Putamen (tissue), 1 donor: Measurements from ENCODE around the gene ADAMTS17.

Experiments used
- DNase-seq: peaks from one replicate; pipeline ENCODE4 v3.0.0-alpha.2; 2016; ENCODE audit warnings: low spot score

ADAMTS17 gene, protein sequence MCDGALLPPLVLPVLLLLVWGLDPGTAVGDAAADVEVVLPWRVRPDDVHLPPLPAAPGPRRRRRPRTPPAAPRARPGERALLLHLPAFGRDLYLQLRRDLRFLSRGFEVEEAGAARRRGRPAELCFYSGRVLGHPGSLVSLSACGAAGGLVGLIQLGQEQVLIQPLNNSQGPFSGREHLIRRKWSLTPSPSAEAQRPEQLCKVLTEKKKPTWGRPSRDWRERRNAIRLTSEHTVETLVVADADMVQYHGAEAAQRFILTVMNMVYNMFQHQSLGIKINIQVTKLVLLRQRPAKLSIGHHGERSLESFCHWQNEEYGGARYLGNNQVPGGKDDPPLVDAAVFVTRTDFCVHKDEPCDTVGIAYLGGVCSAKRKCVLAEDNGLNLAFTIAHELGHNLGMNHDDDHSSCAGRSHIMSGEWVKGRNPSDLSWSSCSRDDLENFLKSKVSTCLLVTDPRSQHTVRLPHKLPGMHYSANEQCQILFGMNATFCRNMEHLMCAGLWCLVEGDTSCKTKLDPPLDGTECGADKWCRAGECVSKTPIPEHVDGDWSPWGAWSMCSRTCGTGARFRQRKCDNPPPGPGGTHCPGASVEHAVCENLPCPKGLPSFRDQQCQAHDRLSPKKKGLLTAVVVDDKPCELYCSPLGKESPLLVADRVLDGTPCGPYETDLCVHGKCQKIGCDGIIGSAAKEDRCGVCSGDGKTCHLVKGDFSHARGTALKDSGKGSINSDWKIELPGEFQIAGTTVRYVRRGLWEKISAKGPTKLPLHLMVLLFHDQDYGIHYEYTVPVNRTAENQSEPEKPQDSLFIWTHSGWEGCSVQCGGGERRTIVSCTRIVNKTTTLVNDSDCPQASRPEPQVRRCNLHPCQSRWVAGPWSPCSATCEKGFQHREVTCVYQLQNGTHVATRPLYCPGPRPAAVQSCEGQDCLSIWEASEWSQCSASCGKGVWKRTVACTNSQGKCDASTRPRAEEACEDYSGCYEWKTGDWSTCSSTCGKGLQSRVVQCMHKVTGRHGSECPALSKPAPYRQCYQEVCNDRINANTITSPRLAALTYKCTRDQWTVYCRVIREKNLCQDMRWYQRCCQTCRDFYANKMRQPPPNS

DNA sequence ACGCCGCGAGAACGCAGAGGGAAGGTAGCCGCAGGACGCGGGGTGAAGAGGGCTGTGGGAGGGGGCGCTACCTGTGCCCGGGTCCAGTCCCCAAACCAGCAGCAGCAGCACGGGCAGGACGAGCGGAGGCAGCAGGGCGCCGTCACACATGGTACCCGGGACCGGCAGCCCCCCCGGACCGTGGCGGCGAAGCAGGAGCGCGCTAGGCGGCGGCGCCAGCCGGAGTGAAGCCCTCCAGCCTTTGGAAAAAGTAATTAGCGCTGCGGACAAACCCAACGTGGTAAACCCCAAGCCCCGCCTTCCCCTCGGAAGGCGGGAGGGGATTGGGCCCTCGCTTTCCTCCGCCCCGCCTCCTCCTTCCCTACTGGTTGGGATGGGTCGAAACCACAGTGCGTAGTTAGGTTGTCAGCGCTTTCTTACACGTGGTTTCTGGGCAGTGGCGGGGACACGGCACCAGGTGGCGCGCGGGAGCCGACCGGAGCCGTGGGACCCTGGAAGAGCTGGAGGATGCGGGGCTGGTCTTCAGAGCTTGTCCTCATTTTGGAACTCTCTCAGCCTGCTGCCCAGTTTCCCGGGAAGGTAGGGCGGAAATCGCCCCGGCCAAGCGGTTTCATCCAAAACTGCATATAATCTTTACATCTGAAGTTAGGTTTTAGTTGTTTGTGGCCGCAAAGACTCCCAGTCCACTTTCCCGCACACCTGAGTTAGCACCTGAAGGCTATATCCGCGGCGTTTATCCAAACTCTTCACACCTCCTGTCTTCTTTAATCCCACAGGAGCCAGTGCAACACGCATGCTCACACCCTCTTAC lies at the start of gene ADAMTS17:
Gene ADAMTS17 (minus strand): TSS at position 226 of the 811 bp plus-strand sequence. CDS start 76 bp downstream, at position 150.
- DNase-seq = peak; percentile 94

DNA sequence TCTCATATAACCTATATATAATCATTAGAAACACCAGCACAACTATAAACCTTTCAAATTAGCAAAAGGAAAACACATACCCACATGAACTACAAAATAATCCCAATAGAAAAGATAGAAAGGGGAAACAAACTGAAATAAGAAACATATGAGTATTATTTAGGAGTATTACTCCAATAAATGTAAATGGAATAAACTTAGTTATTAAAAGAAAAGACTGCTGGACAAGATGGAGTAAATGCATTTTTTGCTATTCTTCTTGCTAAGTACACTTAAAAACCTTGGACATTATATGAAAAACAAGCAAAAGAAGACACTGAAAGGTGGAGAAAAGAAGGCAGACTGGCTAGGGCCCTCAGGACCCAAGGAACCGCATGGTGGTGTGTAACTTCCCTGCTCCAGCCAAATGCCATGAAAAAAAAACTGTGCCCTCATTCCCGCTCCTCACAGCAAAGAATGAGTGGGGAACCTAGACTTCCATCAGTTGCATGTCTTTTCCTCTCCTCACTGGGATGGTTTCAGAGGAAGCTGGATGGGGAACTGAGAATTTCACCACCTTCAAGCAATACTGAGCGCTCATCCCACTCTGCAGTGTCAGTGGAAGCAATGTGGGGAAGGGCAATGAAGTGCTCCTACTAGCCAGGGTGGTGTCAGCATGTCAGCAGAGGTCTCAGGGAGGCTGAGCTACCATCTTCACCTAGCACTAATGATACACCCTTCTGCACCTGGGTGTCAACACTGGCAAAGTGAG lies 43.7 kb upstream of the ADAMTS17 start:
- no peak for DNase-seq

DNA sequence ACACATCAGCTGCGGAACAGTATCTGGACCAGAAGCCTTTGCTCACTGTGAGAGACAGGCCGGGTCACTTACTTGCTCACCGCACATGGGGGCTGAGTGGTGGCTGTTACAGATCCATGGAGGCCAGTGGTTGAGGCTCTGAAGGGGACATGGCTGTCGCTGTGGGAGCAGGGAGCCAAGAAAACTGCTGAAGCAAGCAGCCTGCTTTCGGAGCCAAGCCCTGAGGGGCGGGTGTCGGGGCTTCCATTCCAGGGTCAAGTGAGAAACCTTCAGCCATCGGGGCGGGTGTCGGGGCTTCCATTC lies 42.3 kb upstream of the ADAMTS17 start:
- no peak for DNase-seq

GRCh38 chr15:100383302-100384107 lies 41.7 kb upstream of the ADAMTS17 start:
- no peak for DNase-seq

DNA sequence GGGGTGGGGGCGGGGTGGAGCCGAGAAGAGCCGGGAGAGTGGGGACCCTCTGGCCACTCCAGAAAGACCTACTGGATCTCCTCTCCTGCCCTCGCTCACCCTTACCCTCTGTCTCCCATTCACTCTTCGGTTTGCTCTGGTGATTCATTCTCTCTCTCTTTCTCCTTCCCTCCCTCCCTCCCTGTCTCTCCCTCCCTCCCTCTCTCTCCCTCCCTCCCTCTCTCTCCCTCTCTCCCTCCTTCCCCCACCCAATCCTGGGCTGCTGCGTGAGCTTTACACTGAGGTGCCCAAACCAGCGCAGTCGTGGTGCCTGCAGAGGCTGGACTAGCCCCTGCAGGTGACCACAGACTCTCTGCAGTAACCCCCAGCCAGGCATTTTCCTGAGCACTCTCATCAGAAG lies 32.2 kb upstream of the ADAMTS17 start:
- DNase-seq = no peak

DNA sequence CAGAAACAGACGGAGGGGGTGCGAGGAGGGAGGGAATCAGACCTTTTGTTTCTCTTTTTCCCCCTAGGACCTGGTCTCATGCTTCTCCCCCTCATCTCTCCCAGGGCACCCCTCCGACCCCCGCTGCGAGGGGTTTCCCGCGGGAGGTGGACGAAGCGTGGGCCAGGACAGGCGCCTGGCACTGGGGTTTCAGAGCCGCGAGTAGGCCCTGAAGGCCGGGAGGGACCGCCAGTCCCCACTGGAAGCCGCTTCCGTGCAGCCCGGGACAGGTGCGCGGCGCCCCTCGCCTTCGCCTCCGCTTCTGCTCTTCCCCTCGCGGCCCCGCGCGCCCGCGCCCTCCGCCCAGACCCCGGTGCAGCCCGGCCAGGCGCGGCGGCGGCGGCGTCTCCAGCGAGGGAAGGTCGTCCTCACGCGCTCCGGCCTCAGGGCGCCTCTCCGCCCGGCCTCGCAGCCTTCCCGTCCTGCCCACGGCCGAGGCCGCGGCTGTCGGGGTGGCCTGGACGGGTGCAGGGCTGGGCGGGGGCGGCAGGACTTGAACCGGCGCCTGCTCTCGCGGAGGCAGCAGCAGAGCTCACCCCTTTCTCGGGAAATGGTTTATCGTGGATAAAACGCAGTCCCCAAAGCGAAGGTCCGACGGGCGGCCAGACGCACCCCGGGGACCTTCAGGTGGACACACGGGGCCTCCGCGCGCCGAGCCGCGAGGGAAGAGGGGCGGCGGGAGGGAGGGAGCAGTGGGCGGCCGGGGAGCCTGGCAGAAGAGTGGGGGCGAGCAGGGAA lies 31.5 kb upstream of the ADAMTS17 start:
- no peak for DNase-seq

DNA sequence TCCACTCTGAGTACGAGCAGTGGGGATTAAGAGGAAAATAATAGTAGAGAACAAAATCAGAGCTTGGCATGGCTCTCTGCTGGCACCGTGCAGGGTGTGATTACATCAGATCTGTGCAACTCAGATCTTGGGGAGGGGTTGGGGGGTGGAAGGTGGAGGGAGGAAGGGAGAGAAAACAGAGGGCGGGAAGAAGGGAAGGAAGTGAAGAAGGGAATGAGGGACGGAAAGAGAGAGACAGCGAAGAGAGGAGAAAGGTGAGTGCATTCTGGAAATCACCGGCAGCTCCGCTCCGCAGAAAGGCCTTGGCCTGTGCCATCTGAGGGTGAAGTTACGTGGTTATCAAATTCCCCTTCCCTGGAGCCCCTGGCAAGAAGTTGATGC lies 31.0 kb upstream of the ADAMTS17 start:
- DNase-seq = no peak

DNA sequence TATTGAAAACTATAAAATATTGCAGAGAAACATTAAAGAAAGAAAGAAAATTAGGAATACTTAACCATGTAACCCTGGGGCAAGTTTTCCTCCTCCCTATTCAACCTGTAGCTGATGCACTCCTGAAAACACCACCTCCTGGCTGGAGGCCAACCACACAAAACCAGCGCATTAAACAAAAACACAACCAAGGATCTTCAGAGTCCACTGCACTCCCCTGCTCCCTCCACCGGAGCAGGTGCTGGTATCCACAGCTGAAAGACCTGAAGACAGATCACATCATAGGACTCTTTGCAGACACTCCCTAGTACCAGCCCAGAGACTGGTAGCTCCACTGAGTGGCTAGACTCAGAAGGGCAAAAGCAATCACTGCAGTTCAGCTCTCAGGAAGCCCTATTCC lies 13.6 kb upstream of the ADAMTS17 start:
- no peak for DNase-seq

GRCh38 chr15:100353449-100353848 lies 11.7 kb upstream of the ADAMTS17 start:
- DNase-seq = no peak

DNA sequence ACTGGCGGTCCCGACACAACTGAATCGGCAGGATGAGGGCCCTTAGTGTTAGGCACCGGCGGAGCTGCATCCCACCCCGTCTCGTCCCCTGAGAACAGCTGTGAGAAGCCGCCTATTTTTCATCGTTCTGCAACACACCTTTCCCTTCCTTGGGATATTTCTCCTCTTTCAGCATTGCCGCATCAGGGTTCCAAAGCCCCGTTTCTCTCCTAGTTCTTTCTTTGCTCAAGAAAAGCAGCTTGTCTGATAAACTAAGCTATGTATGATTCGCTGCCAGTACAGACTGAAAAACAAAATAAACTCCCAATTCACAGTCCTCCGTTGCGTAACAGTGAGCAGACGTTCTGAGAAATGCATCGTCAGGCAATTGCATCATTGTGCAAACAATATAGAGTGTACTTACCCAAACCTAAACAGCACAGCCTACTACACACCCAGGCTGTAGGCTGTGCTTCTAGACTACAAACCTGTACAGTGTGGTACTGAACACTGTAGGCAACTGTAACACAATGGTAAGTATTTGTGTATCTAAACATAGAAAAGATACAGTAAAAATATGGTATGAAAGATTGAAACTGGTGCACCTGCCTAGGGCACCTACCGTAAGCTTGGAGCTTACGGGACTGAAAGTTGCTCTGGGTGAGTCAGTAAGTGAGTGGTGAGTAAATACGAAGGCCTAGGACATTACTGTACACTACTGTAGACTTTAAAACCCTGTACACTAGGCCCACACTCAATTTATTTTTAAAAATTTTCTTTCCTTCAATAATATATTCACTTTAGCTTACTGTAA lies 8.9 kb upstream of the ADAMTS17 start:
- DNase-seq = no peak

- DNase-seq = peak; percentile 89
Measured at GRCh38 chr15:100349696-100350433, 8.1 kb upstream of the ADAMTS17 start.

GRCh38 chr15:100349321-100349695 lies 7.5 kb upstream of the ADAMTS17 start:
- DNase-seq = no peak

- no peak for DNase-seq
Measured at GRCh38 chr15:100348578-100348977, 6.8 kb upstream of the ADAMTS17 start.

DNA sequence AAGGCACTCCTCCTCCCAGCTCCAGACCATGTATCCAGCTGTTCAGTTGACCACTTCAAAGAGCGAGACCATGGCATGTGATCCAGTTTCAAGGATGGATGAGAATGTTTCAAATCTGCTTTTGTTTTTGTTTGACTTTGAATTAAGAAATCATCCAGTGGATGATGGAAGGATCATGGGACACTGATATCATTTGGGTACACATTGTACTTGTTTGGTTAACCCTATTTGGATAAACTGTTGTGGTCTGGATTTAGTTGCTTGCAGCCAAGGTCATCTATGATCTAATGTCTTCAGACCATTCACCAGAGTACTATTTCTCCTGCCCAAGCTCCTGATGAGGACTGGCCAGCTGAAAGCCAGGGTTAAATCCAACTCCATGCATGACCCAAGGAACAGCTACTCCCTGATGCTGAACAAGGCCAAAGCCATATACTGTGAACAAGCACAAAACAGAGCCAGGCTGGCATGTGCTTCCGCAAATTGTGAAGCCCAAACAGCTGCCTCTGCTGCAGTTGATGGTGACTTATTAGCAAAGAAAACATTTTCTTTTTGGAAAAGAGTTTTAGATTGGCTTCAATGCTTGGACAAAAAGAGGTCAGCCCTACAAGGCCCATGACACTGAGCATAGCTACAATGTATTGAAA lies 5.2 kb upstream of the ADAMTS17 start:
- DNase-seq = no peak

- DNase-seq = no peak
Measured at GRCh38 chr15:100345438-100345837, 3.7 kb upstream of the ADAMTS17 start.

DNA sequence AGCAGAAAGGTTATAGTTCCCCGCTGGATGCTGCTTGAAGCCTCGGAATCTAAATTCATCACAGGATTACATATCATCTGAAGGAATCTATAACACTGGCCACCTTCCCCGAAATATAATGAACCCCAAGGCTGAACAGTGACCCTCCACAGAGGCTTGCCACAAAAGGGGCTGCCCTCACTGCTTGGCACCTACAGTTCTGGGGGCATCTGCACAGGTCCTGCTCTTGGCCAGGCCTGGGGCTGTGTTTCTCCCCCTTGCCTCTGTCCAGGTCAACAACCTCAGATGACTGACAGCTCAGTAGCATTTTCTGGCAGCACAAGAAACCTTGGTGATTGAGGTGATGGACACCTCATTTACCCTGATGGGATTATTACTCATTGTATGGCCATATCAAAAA lies 1.5 kb upstream of the ADAMTS17 start:
- no peak for DNase-seq

DNA sequence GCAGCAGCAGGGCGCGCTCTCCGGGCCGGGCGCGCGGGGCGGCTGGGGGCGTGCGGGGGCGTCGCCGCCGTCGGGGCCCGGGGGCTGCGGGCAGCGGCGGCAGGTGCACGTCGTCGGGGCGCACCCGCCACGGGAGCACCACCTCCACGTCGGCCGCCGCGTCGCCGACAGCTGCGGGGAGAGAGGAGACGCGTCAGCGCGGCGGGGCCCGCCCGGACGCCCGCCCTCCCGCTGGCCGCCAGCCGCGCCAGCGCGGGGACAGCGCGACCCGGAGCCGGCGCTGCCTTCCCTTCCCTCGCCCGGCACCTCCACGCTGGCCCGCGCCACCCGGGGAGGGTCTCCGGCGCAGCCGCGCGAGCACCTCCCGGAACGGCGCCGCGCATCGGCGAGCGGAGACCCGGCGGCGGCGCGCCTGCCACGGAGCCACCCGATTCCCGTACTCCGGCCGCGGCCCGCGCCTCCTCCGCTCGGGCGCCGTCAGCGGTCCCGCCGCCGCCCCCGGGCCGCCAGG lies 481 bp downstream of the ADAMTS17 start:
- no peak for DNase-seq
